Subcutaneous adipose tissue (tissue), 4 donors: ENCODE results near the gene KANSL1. TPM values are rescaled to one million over a fixed set of nuclear protein-coding genes. Genes with fewer than 3 reads are reported as not detected.

Source experiments
- CTCF ChIP-seq: fragments of 450-650 bp; IDR thresholded peaks from one replicate; pipeline ENCODE4 v1.5.1; 2016; ENCODE audit warnings: low read depth, mild to moderate bottlenecking, control low read depth, antibody characterized with exemption, moderate library complexity
- total RNA-seq, 4 donors: library from RNA; depleted of rRNA; stranded (reverse); fragments of >200 nt; gene quantifications; one replicate each; pipeline ENCODE4 v1.1.0, GENCODE V29; 2016

Gene KANSL1
- total RNA-seq, 4 donors from 2014 or later: 71.1 to 128 (median 74.8) TPM

- no peak for TF ChIP-seq CTCF
Measured at GRCh38 chr17:46200197-46200596, 7.0 kb upstream of the KANSL1 start.

DNA sequence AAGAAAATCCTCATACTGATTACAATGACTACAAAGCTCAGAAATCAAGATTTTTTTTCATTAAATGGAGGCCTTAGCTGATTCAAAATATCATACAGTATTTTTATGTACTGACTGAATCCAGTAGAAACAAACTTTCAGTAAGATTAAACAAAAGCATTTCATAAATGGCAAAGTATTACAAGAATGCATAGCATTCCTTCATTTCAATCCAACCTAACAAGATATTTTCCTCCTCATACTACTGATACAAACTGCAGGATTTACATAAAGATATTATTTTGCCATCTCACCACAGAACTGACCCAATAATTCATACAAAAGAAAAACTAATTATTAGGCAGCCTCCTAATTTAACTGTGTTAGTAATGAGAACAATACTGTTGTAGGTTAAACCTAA, 6.2 kb upstream of the KANSL1 start:
- no peak for TF ChIP-seq CTCF

DNA sequence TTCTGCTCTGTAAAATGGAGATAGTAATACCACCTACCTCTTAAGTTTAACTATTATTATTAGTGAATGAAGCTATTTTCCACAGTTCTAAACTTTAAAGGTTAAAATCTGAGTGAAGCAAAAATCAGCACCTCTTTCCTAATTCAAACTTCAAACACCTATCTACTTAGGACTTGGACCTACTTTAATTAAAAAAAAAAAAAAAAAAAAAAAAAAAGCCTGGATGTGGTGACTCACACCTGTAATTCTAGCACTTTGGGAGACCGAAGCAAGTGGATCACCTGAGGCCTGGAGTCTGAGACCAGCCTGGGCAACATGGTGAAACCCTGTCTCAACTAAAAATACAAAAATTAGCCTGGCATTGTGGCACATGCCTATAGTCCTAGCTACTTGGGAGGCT, 5.0 kb upstream of the KANSL1 start:
- TF ChIP-seq CTCF: no peak

GRCh38 chr17:46197530-46197929, 4.3 kb upstream of the KANSL1 start:
- no peak for TF ChIP-seq CTCF

DNA sequence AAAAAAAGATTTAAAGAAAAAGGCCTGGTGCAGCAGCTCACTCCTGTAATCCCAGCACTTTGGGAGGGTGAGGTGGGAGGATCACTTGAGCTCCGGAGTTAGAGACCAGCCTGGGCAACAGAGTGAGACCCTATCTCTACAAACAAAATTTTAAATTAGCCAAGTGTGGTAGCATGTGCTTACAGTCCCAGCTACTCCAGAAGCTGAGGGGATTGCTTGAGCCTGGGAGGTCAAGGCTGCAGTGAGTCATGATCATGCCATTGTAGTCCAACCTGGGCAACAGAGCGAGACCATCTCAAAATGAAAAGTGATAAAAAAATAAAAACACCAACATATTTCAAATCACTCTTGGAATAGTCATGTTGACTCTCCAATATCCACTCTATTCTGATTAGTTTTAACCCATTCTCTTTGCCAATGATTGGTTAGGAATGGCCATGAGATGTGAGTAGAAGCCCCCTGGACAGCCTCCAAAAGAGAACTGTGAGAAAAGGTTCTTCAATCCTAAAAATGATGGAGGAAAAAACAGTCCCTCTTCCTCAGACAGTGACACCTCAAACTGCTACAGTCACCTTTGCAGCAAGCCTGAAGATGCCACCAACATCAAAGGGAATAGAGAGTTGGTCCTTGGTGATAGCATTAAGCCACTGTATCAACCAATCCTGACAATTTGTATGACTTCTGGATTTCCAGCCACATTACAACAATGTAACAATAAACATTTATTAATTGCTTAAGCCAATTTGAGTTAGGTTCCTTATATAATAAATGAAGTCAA, 2.9 kb upstream of the KANSL1 start:
- no peak for TF ChIP-seq CTCF

- no peak for TF ChIP-seq CTCF
Measured at GRCh38 chr17:46195217-46195855, 2.1 kb upstream of the KANSL1 start.

- no peak for TF ChIP-seq CTCF
Measured at GRCh38 chr17:46194393-46195216, 1.4 kb upstream of the KANSL1 start.
